Breast epithelium (tissue), 3 donors: ENCODE measurements around the gene IGFBP3.

Source experiments
- POLR2A ChIP-seq: fragments of 450-650 bp; IDR thresholded peaks from one replicate; pipeline ENCODE4 v1.6.1; 2016; ENCODE audit warnings: antibody characterized with exemption, mild to moderate bottlenecking, moderate library complexity
- POLR2AphosphoS5 ChIP-seq, 3 donors: sonication (generic); formaldehyde crosslinking; IDR thresholded peaks; one replicate each; pipeline ENCODE4 v1.6.1; 2017; ENCODE audit warnings: antibody characterized with exemption in 3 of 3

DNA sequence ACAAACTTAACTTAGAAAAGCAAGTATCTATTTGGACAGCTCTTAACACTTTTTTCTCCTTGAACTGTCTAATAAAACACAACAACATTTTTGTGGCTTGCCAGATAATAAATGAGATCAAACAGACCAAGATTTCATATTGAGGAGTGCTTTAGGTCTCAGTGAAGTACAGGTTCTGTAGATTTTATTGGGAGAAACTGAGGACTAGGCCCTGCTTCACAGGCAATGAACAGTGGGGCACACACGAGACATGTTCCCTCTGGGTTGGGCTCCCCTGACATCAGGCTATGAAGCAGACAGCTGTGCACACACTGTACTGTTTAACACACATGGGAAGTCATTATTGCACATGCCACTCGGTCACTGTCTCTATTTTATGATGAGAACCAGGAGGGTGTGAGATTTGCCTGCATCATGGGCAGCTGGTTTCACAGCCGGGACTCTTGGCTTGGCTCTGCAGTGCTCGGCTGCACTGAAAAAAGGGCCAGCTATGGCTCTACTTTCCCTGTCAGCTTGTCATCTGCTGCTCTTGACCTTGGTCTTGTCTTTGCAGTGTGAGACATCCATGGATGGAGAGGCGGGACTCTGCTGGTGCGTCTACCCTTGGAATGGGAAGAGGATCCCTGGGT is 28.6 kb downstream of the IGFBP3 start:
- no peak for TF ChIP-seq POLR2AphosphoS5 (IDR thresholded peaks at IDR 0.05)
- no peak for TF ChIP-seq POLR2A
